Dermis microvascular lymphatic vessel endothelial cell (primary cell): ENCODE measurements around the gene VPS9D1. TPM values are rescaled to one million over a fixed set of nuclear protein-coding genes. Genes with fewer than 3 reads are reported as not detected.
A peak's percentile ranks its signal among the peaks of the same experiment; 100 is the strongest.
"Not testable (repeated sequence)": the region's sequence is repeated elsewhere in the genome, so short reads cannot be mapped to it uniquely, and the experiment has no call there.

Source experiments
- DNase-seq, 2 donors: peaks; one replicate each; pipeline versions ENCODE4 v3.0.0 to v3.0.0-alpha.2; 2010; ENCODE audit warnings: low read depth in 2 of 2
- total RNA-seq: library from RNA; depleted of rRNA; stranded (reverse); fragments of >200 nt; gene quantifications from 2 replicates; pipeline ENCODE4 v1.2.1, GENCODE V29; 2014

Gene VPS9D1
- total RNA-seq, 1 donor from 2014 or later = 4.1 TPM

GRCh38 chr16:89668790-89669158 lies 51.9 kb downstream of the VPS9D1 start:
- DNase-seq = no peak

GRCh38 chr16:89667633-89668032 lies 53.1 kb downstream of the VPS9D1 start:
- DNase-seq = no peak

GRCh38 chr16:89667000-89667399 lies 53.7 kb downstream of the VPS9D1 start:
- DNase-seq = peak in 1 of 2 donors; percentile 40

- DNase-seq = not testable (repeated sequence)
These were observed 56.5 kb downstream of the VPS9D1 start for GRCh38 chr16:89664238-89664637.

GRCh38 chr16:89661215-89661614 lies 59.5 kb downstream of the VPS9D1 start:
- no peak for DNase-seq

- no peak for DNase-seq
These were observed 60.6 kb downstream of the VPS9D1 start for GRCh38 chr16:89660146-89660545.

GRCh38 chr16:89658221-89658879 lies 62.3 kb downstream of the VPS9D1 start:
- peak in 1 of 2 donors; percentile 14 for DNase-seq

- DNase-seq = peak; percentile 64 to 85
These were observed 63.1 kb downstream of the VPS9D1 start, which contains the start of the genes CHMP1A and SPATA33 for GRCh38 chr16:89657442-89658220. Gene CHMP1A, minus strand, starts transcription at chr16:89657708. Its CDS starts 120 bp downstream, at chr16:89657588. Gene SPATA33, plus strand, starts transcription at chr16:89657836. Its CDS starts 76 bp downstream, at chr16:89657912.

Other genes with a start within 250 kb of the VPS9D1 start
- gene ANKRD11, start 230.3 kb downstream of the VPS9D1 start, total RNA-seq = 33.1 and 55.5 TPM in 2 replicates
- 93.1 and 118 TPM in 2 replicates for gene SPG7, start 212.5 kb downstream of the VPS9D1 start, total RNA-seq
- gene RPL13, start 160.2 kb downstream of the VPS9D1 start, total RNA-seq = 2,608 and 3,128 TPM in 2 replicates
- 0.25 and 2.4 TPM in 2 replicates for gene CPNE7, start 145.1 kb downstream of the VPS9D1 start, total RNA-seq
- gene DPEP1, start 107.3 kb downstream of the VPS9D1 start, total RNA-seq = 0.13 TPM in 2 replicates
- 63.4 and 87.0 TPM in 2 replicates for gene CHMP1A, start 63.2 kb downstream of the VPS9D1 start, total RNA-seq
- gene SPATA33, start 63.1 kb downstream of the VPS9D1 start, total RNA-seq = 1.0 and 1.5 TPM in 2 replicates
- 28.2 and 37.7 TPM in 2 replicates for gene CDK10, start 34.2 kb downstream of the VPS9D1 start, total RNA-seq
- 10.0 and 17.4 TPM in 2 replicates for gene SPATA2L, start 19.2 kb downstream of the VPS9D1 start, total RNA-seq
- 9.0 and 18.0 TPM in 2 replicates for gene ZNF276, start 639 bp upstream of the VPS9D1 start, total RNA-seq
- gene FANCA, start 95.7 kb upstream of the VPS9D1 start, total RNA-seq = 8.9 and 12.1 TPM in 2 replicates
- 1.0 and 2.4 TPM in 2 replicates for gene SPIRE2, start 107.6 kb upstream of the VPS9D1 start, total RNA-seq
- 132 and 154 TPM in 2 replicates for gene TCF25, start 152.7 kb upstream of the VPS9D1 start, total RNA-seq
- 1.0 and 1.1 TPM in 2 replicates for gene MC1R, start 198.0 kb upstream of the VPS9D1 start, total RNA-seq
- gene TUBB3, start 202.4 kb upstream of the VPS9D1 start, total RNA-seq = 76.0 and 137 TPM in 2 replicates
- 83.8 and 95.1 TPM in 2 replicates for gene DEF8, start 227.9 kb upstream of the VPS9D1 start, total RNA-seq